ENCODE data around the gene NKX3-2. TPM values are rescaled to one million over a fixed set of nuclear protein-coding genes. Genes with fewer than 3 reads are reported as not detected.

NKX3-2 gene
- total and polyA plus RNA-seq, 9 of the 15 experiments (the other 6 are each of a cell fraction or from before 2014, with no cell fraction given) = 0.03 to 0.81 (median 0.27) TPM; not detected in 1

GRCh38 chr4:13525606-13526281 lies 18.6 kb downstream of the NKX3-2 start (continued):
- TF ChIP-seq HMBOX1 (IDR thresholded peaks at IDR 0.05) = peak; percentile 89
- TF ChIP-seq DDX20 (tag; IDR thresholded peaks at IDR 0.05; ENCODE audit: low read depth) = no peak
- no peak for TF ChIP-seq EP400 (IDR thresholded peaks at IDR 0.05)
- no peak for TF ChIP-seq LARP7 (IDR thresholded peaks at IDR 0.05)
- no peak for TF ChIP-seq NR2F6 (CRISPR knock-in tag; IDR thresholded peaks at IDR 0.05)
- TF ChIP-seq SRSF1 (IDR thresholded peaks at IDR 0.05; ENCODE audit: low read depth, low read length) = no peak
- TF ChIP-seq NR2C2 (CRISPR knock-in tag; IDR thresholded peaks at IDR 0.05) = no peak
- TF ChIP-seq NR2C2 (tag; IDR thresholded peaks at IDR 0.05) = no peak
- TF ChIP-seq CCNT2 (IDR thresholded peaks at IDR 0.05; ENCODE audit: borderline replicate concordance, extremely low read depth, insufficient read length, low read depth, low read length) = no peak
- TF ChIP-seq SAFB (IDR thresholded peaks at IDR 0.05; ENCODE audit: borderline replicate concordance, low read depth, low read length) = no peak
- peak; percentile 58; the same call in 1 of the 2 replicates for TF ChIP-seq CBFA2T2 (conservative IDR thresholded peaks at IDR 0.05)
- no peak for TF ChIP-seq MCM3 (IDR thresholded peaks at IDR 0.05)
- TF ChIP-seq STAG1 (CRISPR knock-in tag; IDR thresholded peaks at IDR 0.05; ENCODE audit: borderline replicate concordance) = no peak
- TF ChIP-seq SIN3B (IDR thresholded peaks at IDR 0.05; ENCODE audit: low read depth) = no peak
- TF ChIP-seq E2F8 (IDR thresholded peaks at IDR 0.05; ENCODE audit: low read depth, partially characterized antibody) = no peak
- no peak for TF ChIP-seq ZNF717 (CRISPR knock-in tag; IDR thresholded peaks at IDR 0.05)
- no peak for TF ChIP-seq ZBTB26 (CRISPR knock-in tag; IDR thresholded peaks at IDR 0.05)
- TF ChIP-seq GTF2A2 (tag; IDR thresholded peaks at IDR 0.05) = no peak
- no peak for TF ChIP-seq HDAC2 (IDR thresholded peaks at IDR 0.05)
- TF ChIP-seq ZFPM2 (CRISPR knock-in tag; IDR thresholded peaks at IDR 0.05) = no peak
- no peak for TF ChIP-seq ATF2 (CRISPR knock-in tag; IDR thresholded peaks at IDR 0.05)
- no peak for TF ChIP-seq ZFP36 (IDR thresholded peaks at IDR 0.05; ENCODE audit: low read depth, low read length, partially characterized antibody)
- TF ChIP-seq PTBP1 (IDR thresholded peaks at IDR 0.05; ENCODE audit: low read depth, low read length) = no peak
